Measurements from ENCODE around the gene DNM3.

DNA sequence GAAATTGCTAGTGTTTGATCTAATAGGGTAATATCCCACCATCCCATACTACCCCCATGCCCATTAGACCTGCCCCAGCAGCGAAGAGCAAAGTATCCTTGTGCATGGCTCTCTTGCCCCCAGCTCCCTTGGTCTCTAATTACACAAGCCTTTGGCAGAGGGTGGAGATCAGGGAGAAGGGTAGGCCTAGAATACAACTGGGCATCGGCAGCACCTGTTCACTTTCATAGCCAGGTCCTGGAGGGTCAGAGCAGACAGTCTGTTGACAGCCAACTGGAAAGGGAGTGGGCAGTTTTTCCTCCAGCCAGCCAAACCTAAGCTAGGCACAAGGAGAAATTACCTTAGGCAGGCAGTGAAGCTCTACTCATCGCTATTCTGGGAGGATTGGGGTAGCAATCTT, 605.2 kb downstream of the DNM3 start:
- TF ChIP-seq CREB1 (IDR thresholded peaks at IDR 0.05; ENCODE audit: low read depth): no peak
- TF ChIP-seq YY1 (IDR thresholded peaks at IDR 0.05; ENCODE audit: low read depth): no peak
- no peak for TF ChIP-seq EP300 (IDR thresholded peaks at IDR 0.05; ENCODE audit: borderline replicate concordance)
- no peak for TF ChIP-seq FOXM1 (IDR thresholded peaks at IDR 0.05; ENCODE audit: borderline replicate concordance, low read depth)
- TF ChIP-seq, protein P1, sequence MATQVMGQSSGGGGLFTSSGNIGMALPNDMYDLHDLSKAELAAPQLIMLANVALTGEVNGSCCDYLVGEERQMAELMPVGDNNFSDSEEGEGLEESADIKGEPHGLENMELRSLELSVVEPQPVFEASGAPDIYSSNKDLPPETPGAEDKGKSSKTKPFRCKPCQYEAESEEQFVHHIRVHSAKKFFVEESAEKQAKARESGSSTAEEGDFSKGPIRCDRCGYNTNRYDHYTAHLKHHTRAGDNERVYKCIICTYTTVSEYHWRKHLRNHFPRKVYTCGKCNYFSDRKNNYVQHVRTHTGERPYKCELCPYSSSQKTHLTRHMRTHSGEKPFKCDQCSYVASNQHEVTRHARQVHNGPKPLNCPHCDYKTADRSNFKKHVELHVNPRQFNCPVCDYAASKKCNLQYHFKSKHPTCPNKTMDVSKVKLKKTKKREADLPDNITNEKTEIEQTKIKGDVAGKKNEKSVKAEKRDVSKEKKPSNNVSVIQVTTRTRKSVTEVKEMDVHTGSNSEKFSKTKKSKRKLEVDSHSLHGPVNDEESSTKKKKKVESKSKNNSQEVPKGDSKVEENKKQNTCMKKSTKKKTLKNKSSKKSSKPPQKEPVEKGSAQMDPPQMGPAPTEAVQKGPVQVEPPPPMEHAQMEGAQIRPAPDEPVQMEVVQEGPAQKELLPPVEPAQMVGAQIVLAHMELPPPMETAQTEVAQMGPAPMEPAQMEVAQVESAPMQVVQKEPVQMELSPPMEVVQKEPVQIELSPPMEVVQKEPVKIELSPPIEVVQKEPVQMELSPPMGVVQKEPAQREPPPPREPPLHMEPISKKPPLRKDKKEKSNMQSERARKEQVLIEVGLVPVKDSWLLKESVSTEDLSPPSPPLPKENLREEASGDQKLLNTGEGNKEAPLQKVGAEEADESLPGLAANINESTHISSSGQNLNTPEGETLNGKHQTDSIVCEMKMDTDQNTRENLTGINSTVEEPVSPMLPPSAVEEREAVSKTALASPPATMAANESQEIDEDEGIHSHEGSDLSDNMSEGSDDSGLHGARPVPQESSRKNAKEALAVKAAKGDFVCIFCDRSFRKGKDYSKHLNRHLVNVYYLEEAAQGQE (IDR thresholded peaks at IDR 0.05; ENCODE audit: low read depth): no peak
